Fibroblast of lung (primary cell): ENCODE results near the gene DAGLB. TPM values are rescaled to one million over a fixed set of nuclear protein-coding genes. Genes with fewer than 3 reads are reported as not detected.

Experiments used
- DNase-seq, 2 donors: peaks; one replicate each; pipeline versions ENCODE4 v3.0.0 to v3.0.0-alpha.2; 2010; ENCODE audit warnings: low read depth in 2 of 2
- H2AFZ ChIP-seq: 2 replicates; pipeline ENCODE4 v1.5.1; 2012; ENCODE audit warnings: low read length, control low read depth, inconsistent platforms
- H3K27ac ChIP-seq: 2 replicates; pipeline ENCODE4 v1.5.1; 2011; ENCODE audit warnings: low read length, control low read depth; ENCODE audit not compliant: insufficient read depth
- H3K27me3 ChIP-seq: 2 replicates; pipeline ENCODE4 v1.5.1; 2011; ENCODE audit warnings: mild to moderate bottlenecking, low read length; ENCODE audit not compliant: control insufficient read depth, insufficient read depth
- H3K36me3 ChIP-seq: 2 replicates; pipeline ENCODE4 v1.5.1; 2011; ENCODE audit warnings: low read length; ENCODE audit not compliant: control insufficient read depth, insufficient read depth
- H3K4me1 ChIP-seq: 2 replicates; pipeline ENCODE4 v1.5.1; 2011; ENCODE audit warnings: low read length; ENCODE audit not compliant: control insufficient read depth, insufficient read depth; ENCODE audit errors: extremely low read depth
- H3K4me2 ChIP-seq: 2 replicates; pipeline ENCODE4 v1.5.1; 2011; ENCODE audit warnings: low read length, control low read depth; ENCODE audit not compliant: insufficient read depth; ENCODE audit errors: extremely low read depth
- H3K4me3 ChIP-seq, 4 experiments: fragments of 200-600 bp in 1 of 4; sonication (generic) in 1 of 4; replicated peaks in 1 of 4; 2 replicates each; pipeline ENCODE4 v1.5.1; 2011 to 2016; ENCODE audit warnings: low read length in 4 of 4, low read depth in 3 of 4, mild to moderate bottlenecking in 3 of 4, control low read depth in 2 of 4, inconsistent platforms in 1 of 4, mixed read lengths in 1 of 4; ENCODE audit not compliant: insufficient read depth in 1 of 4; ENCODE audit errors: control extremely low read depth in 1 of 4
- H3K79me2 ChIP-seq: 2 replicates; pipeline ENCODE4 v1.5.1; 2012; ENCODE audit warnings: mild to moderate bottlenecking, low read length, inconsistent platforms; ENCODE audit not compliant: control insufficient read depth, insufficient read depth
- H3K9ac ChIP-seq: 2 replicates; pipeline ENCODE4 v1.5.1; 2011; ENCODE audit warnings: mild to moderate bottlenecking, low read length, control low read depth; ENCODE audit not compliant: insufficient read depth
- H3K9me3 ChIP-seq: 2 replicates; pipeline ENCODE4 v1.5.1; 2012; ENCODE audit warnings: low read depth, low read length; ENCODE audit not compliant: control insufficient read depth, insufficient read depth
- H4K20me1 ChIP-seq: 2 replicates; pipeline ENCODE4 v1.5.1; 2011; ENCODE audit warnings: low read length; ENCODE audit not compliant: control insufficient read depth, insufficient read depth; ENCODE audit errors: extremely low read depth
- CTCF ChIP-seq, 2 donors: IDR thresholded peaks in 1 of 2; conservative IDR thresholded peaks in 1 of 2; 1 replicate in 1 of 2; 2 replicates in 1 of 2; pipeline ENCODE4 v1.5.1; 2011 to 2012; ENCODE audit warnings: low read length in 2 of 2, control low read depth in 1 of 2, inconsistent platforms in 1 of 2, low read depth in 1 of 2, mild to moderate bottlenecking in 1 of 2
- EZH2 ChIP-seq: IDR thresholded peaks from 2 replicates; pipeline ENCODE4 v1.5.1; 2012; ENCODE audit warnings: low read length, control low read depth, mild to moderate bottlenecking; ENCODE audit errors: missing control alignments
- polyA plus RNA-seq, 2 donors: library from polyadenylated mRNA; depleted of rRNA in 1 of 2; stranded (reverse) in 1 of 2; unstranded in 1 of 2; fragments of >200 nt; gene quantifications; 2 replicates each; pipeline ENCODE4 v1.2.1, GENCODE V29; 2011 to 2012; ENCODE audit warnings: missing spikeins in 1 of 2
- total RNA-seq: library from RNA; depleted of rRNA; stranded (reverse); fragments of >200 nt; gene quantifications from 2 replicates; pipeline ENCODE4 v1.2.1, GENCODE V29; 2014

Gene DAGLB
- total and polyA plus RNA-seq, 2 donors (not counting 1 experiment from before 2014, with no cell fraction given) = 17.3 to 22.6 TPM

- Histone ChIP-seq H3K9me3 (no peaks in the 10 kb centered on the region), H3K27ac (peak overlapping the region; percentile 89), H3K36me3 (peaks cover 9% of the 10 kb centered on the region), H3K4me1 (peaks cover 13% of the 10 kb centered on the region), H3K4me3 (no peak overlapping the region), H3K9ac (no peak overlapping the region), H4K20me1 (no peaks in the 10 kb centered on the region), H3K27me3 (no peaks in the 10 kb centered on the region), H3K4me2 (no peak overlapping the region), H2AFZ (no peak overlapping the region), H3K79me2 (peaks cover 63% of the 10 kb centered on the region)
- TF ChIP-seq CTCF (conservative IDR thresholded peaks at IDR 0.05 in 1 of 2, IDR thresholded peaks at IDR 0.05 in 1 of 2; ENCODE audit: low read depth in 1 of 2, low read length in 2 of 2) = no peak
- TF ChIP-seq EZH2 = no peak
- DNase-seq = peak; percentile 80 to 95
These were observed 4.3 kb downstream of the DAGLB start for GRCh38 chr7:6443372-6443941.

GRCh38 chr7:6442114-6442513 is 5.6 kb downstream of the DAGLB start:
- H3K4me2 ChIP-seq = no peak overlapping the region
- peak overlapping the region; percentile 89 for H3K27ac ChIP-seq
- DNase-seq = peak; percentile 70 to 73

GRCh38 chr7:6440381-6440780 is 7.4 kb downstream of the DAGLB start:
- Histone ChIP-seq H3K9me3 (no peaks in the 10 kb centered on the region), H3K4me2 (no peak overlapping the region), H3K27me3 (no peaks in the 10 kb centered on the region), H3K4me1 (peaks cover 11% of the 10 kb centered on the region), H3K79me2 (peaks cover 56% of the 10 kb centered on the region), H3K9ac (no peak overlapping the region), H4K20me1 (no peaks in the 10 kb centered on the region), H2AFZ (no peak overlapping the region), H3K27ac (no peak overlapping the region), H3K4me3 (no peak overlapping the region), H3K36me3 (peaks cover 9% of the 10 kb centered on the region)
- TF ChIP-seq CTCF (conservative IDR thresholded peaks at IDR 0.05 in 1 of 2, IDR thresholded peaks at IDR 0.05 in 1 of 2; ENCODE audit: low read depth in 1 of 2, low read length in 2 of 2) = no peak
- no peak for TF ChIP-seq EZH2
- no peak for DNase-seq

More at GRCh38 chr7:6442114-6442513, 5.6 kb downstream of the DAGLB start:
- no peak for TF ChIP-seq CTCF (conservative IDR thresholded peaks at IDR 0.05 in 1 of 2, IDR thresholded peaks at IDR 0.05 in 1 of 2; ENCODE audit: low read depth in 1 of 2, low read length in 2 of 2)
- no peak for TF ChIP-seq EZH2
- Histone ChIP-seq H3K36me3 (peaks cover 9% of the 10 kb centered on the region), H3K9me3 (no peaks in the 10 kb centered on the region), H3K4me1 (peaks cover 13% of the 10 kb centered on the region), H3K27me3 (no peaks in the 10 kb centered on the region), H3K79me2 (peaks cover 62% of the 10 kb centered on the region), H3K4me3 (no peak overlapping the region), H4K20me1 (no peaks in the 10 kb centered on the region), H2AFZ (no peak overlapping the region), H3K9ac (no peak overlapping the region)
